NB4 (cell line): ENCODE data around the gene ZNF276.

ENCODE experiments used
- CTCF ChIP-seq: IDR thresholded peaks from one replicate; pipeline ENCODE4 v1.5.1; 2012; ENCODE audit warnings: low read depth, low read length
- MAX ChIP-seq: IDR thresholded peaks from 2 replicates; pipeline ENCODE4 v1.6.1; 2011; ENCODE audit warnings: low read depth, low read length

DNA sequence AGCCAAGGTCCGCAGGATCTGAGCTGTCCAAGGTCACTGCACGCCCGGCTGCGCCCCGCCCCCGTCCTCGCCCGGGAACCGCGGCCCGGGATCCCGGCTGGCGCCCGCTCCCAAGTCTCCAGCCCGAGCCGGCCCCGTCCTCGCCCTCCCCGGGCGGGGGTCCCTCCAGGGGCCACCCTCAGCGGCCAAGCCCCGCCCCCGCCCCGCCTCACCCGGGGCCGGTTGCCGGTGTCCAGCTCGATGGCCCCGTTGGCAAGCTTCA, 855 bp upstream of the ZNF276 start:
- TF ChIP-seq CTCF (no peak), MAX (no peak)
